HG03521 (cell line): ENCODE measurements around the gene SOX13.

Experiments used
- ATAC-seq: cut with Tn5 transposase; IDR thresholded peaks from one replicate; pipeline ENCODE4 v1.9.1; 2021; ENCODE audit warnings: mild to moderate bottlenecking, moderate library complexity; ENCODE audit not compliant: unreplicated experiment

SOX13 gene

DNA sequence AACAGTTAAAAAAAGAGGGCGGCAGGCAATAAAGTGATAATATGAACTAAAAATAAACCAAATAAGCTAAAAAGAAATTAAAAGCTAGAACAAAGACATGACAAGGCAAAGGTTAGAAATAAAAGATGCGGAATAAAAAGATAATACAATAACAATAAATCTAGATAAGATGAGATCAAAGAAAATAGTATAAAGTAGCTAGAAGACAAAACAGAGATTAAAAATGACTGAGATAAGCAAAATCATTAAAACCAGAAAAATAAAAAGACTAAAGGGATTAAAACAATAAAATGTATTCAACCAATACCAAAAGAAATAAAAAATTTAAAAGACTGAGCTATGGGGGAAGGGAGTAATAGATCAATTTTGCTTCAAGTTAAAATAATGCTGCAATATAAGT lies 10.8 kb upstream of the SOX13 start:
- ATAC-seq: no peak

DNA sequence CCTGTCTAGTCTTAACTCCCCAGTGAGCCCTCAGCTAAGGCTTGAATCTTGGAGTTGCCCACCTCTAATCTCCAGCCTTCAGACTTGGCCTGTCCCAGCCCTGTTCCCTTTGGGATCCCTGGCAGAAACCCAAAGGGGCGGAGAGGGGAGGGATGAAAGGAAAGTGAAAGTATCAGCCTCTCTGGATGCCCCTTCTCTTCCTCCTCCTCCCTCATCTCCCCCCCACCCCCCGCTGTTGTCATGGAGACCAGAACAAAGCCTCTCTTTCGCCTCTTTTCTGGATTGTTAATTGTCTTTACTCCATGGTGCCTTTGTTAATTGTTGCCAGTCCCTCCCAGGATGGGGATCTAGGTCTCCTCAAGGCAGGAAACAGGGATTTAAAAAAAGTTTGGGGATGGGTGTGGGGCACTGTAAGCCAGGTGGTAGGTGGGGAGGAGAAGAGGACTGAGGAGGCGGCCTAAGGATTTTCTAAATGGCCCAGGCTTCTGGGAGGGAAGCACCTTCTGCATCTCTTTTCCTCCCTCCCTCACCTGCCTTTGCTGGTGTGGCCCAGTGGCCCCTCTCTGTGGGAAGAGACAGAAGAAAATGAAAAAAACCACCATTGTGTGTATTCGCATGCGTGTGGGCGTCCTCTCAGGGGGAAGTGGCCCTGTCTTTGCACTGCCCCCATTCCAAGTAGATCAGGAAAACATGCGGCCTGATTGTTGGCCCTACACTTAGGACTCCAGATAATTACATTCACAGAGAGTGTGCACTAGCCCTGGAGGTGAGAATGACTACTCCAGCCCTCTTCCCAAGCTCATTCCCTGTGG lies 7.5 kb upstream of the SOX13 start:
- ATAC-seq: no peak

DNA sequence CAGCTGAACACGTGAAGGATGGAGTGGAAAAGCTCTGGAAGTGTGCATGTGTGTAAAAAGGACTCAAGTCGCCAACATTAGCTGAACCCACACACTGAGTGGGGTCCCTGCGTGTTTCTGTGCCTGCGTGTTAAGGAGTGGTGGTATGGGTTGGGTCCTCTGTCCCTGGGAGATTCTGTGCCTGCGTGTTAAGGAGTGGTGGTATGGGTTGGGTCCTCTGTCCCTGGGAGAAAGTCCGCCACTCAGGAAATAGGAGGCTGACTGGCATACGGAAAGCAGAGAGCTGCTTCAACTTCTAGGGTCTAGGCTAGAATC lies 7.0 kb upstream of the SOX13 start:
- ATAC-seq: no peak

DNA sequence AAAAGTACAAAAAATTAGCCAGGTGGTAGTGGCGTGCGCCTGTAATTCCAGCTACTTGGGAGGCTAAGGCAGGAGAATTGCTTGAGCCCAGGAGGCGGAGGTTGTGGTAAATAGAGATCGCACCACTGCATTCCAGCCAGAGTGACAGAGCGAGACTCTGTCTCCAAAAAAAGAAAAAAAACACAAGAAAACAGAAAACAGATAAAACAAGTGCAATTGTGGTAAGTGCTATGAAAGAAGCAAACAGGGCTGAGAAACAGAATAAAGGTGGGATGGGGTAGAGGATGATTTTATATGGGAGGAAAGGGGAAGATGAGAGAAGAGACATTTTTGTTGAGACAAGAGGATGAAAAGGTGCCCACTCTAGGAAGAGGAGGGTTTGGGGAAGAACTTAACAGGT lies 5.0 kb upstream of the SOX13 start:
- no peak for ATAC-seq

DNA sequence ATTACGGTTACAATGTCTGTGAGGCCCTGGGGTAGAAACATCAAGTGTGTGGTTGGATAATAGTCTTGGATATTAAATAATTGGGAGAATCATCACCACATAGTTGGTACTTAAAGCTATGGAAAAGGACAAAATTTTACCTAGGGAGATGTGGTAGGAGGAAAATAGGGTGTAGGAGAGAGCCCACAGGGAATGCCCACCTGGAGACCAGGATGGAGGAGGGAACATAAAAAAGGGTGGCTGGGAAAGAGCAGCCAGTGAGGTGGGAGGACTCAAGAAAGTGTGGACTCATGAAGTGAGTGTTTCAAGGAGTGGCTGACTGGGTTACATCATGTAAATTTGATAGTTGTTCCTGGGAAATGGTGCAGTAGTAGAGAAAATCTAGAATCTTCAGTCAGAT lies 3.0 kb upstream of the SOX13 start:
- no peak for ATAC-seq

DNA sequence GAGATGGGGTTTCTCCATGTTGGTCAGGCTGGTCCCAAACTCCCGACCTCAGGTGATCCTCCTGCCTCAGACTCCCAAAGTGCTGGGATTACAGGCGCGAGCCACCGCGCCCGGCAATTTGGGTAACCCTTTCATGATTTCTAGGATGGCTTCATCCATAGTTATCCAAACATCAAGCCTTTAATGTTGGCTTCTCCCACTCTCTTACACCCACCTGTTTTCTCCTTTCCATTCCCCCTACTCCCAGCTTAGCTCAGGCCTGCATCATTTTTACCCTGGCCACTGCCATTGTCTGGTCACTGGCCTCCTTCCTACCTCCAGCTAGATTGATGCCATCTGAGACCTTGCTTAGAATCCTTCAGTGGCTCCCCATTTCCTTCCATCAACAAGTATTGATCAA lies 2.0 kb upstream of the SOX13 start:
- ATAC-seq: no peak

DNA sequence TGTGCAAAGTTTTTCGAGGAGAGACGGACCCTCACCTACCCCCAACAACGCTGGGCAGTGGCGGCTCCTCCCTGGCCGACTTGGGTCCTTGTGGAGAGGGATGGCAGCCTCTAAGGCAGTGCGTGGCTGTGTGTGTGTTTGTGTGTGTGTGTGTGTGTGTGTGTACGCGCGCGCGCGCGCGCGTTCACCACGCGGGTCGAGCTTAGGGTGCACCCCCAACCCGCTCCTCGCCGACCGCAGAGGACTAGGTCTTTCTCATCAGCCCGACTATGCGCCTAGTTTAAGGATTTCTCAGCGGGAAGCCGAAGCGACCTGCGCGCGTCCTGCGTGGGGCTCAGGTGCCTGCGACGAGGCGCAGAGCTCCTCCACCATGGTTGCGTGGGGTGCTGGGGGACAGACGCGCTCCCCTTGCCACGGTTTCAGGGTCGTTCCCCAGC lies 940 bp downstream of the SOX13 start:
- ATAC-seq: no peak

DNA sequence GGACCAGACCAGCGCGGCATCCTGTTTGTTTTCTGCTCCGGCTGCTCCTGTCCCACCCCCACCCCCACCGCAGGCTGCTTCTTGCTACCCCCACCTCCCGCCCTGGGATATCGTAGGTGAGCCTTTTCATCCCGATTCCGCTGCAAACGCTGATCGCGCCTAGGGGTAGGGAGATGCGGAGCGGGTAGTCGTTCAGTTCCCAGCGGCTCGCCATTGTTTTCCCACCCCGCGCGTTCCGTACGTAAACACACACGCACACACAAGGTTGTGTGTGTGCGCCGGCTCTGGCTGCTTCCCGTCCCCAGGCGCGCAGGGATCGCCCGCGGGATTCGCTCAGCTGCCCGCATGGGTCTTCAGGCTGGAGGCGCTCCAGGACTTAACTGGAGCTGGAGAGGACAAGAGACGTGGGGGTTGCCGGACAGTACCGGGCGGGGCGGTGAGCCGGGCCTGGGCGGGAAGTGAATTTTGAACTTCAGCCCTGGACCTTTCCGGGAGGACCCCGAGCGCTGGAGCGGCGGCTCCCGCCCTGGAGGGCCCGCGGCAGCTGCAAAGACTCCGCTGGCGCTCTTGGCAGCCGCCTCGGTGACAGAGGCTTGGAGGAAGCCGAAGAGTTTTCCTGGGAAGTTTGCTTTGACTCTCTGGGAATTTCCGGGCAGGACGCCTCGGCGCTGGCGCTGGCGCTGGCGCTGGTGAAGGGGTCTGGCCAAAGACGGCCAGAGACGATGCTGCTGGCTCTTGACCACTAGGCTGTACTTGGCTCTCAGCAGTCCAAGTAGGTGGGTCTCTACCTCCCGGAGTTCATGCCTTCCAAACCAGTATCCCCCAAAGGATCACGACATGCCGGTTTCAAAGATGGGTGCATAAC lies 1.6 kb downstream of the SOX13 start:
- ATAC-seq: no peak

DNA sequence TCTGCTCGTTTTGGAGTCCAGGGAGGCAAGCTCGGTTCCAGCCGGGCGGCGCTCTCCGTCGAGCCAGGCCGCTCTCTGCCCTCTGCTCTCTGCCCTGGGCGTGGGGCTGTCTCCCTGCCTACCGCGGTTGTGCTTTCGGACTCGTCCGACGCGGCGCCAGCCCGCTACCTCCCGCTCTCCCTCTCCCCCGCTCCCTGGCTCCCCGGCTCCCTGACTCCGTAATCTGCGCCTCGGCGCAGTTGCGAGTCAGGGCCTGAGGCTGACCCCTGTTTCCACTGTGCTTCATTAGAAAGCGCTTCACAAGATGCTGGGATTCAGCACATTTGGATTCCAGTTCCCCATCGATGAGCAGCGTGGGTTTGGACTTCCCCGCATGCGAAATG lies 2.2 kb downstream of the SOX13 start:
- ATAC-seq: no peak

DNA sequence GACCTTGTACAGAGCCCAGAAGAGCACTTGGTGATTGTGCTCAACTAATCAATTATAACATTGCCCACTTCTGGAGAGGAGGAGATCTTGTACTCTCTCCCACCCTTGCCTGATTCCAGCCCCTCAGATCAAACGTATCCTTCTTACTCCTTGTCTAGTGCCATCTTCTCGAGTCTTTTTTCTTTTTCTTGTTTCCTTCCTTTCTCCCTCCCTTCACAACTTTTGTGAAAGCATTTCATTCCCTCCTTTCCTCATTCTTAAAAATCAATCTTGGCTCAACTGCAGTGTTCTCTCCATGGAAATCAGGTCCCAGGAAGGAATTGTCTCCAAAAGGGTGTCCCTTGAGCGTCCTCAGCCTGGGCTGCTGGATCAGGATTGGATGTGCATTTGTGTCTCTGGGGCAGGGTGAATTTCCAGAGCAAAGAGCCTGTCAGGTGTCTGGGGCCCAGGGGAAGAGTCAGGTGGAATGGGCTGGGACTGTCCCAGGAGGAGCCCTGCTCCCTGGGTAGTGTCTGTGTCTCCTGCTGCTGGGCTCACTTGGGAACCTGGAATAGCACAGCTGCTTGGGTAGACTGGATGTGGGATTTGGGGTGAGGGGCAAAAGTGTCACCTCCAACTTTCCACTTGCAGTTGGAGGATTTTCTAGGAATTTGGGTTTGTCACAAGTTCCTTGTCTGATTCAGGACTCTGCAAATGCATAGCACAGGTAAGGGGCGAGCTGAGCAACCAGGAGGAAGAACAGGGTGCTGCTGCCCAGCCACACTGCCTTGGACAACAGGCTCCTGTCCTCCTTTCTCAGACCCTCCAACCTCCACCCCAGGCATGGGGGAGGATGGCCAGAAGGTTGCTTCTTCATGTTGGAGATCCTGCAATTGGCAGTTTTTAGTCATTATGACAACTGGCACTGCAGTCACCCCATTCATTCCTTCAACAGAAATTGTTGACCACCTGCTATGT lies 3.3 kb downstream of the SOX13 start:
- no peak for ATAC-seq

DNA sequence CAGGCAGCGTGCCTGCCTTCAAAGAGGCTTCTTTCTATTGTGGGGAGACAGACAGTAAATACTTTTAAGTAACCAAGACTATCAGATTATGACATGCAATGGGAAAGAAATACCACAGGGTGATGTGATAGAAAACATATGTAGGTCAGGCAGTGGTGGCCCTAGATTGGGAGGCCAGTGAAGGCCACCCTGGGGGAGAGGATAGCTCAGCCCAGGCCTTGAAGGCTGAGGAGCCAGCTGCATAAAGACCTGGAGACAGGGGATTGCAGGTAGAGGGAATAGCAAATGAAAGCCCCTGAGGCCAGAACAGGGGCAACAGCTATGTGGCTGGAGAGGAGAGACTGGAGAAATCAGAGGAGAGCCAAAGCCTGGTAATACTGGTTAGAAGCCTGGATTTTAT lies 4.0 kb downstream of the SOX13 start:
- ATAC-seq: no peak

DNA sequence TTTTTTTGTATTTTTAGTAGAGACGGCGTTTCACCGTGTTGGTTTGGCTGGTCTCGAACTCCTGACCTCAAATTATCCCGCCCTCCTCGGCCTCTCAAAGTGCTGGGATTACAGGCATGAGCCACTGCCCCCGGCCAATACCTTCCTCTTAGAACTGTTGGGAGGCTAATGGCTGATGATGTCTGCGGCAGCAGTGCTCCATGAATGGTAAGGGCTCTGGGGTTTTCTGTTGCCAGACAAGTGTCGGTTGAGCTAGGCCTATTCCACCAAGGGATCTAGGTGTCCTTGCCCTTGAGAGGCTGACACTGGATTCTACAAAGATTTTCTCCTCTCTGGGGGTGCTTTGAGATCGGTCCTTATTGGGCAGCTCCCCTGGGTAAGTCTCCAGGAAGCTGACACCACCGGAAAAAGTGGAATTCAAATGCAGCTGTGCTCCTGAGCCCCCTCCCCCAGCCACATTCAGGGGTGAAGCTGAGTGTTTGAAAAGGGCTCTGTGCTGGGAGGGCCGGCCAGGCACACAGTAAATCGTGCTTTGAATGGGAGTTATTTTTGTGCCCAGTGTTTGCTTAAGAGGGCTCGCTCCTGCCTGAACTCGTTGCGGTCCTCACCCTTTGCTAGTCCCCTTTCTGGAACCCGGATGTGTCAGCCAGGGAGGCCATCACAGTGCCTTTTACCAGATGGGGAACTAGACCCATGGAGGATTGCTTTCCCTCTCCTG lies 5.2 kb downstream of the SOX13 start:
- no peak for ATAC-seq

DNA sequence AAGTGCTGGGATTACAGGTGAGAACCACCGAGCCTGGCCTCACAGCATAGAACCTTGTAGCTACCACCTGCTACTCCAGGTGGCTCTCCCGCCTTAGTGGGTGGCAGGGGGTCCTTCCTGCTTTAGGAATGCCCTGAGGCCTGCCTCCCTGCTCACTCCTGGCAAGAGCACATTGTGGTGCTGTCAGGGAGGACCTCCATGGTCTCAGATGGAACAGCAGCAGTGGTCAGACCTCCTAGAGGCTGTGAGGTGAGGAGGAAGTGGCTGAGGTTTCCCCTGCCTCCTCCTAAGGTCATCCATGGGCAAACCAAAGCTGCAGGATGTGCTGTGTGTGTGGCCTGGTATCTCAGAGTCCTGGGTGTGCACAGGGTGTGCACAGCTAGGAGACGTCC lies 6.7 kb downstream of the SOX13 start:
- no peak for ATAC-seq

DNA sequence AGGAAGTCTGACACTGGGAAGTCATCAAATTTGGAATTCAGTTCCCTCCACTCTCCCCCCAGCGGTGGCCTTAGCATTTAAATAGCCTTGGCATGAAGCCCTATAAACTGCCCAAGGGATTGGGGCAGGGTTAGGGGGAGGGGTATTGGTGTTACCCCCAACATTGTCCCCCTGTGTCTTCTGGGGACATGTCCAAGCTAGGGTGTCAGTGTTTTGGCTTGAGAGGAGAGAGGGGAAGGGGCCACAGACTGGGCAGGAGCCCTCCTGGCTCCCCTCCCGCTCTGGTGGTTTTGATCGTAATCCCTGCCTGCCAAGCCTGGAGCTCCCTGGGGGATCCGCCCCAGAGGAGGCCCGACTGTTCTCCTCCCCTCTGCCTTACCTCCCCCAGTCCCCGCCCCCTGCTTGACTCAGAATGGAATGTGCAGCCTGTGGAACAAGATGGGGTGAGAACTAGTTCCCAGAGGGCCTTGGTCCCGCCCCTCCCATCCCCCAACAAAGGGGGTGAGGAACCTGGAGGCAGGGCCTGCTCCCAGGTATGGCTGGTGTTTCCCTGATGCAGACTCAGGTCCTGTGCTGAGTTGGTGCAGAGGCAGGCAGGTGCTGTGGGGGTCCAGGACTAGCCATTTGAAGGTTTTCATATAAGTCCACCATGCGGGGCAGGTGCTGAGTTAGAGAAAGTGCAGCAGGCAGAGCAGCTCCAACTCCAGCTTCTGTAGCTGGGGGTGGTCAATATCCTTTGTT lies 7.4 kb downstream of the SOX13 start:
- no peak for ATAC-seq

DNA sequence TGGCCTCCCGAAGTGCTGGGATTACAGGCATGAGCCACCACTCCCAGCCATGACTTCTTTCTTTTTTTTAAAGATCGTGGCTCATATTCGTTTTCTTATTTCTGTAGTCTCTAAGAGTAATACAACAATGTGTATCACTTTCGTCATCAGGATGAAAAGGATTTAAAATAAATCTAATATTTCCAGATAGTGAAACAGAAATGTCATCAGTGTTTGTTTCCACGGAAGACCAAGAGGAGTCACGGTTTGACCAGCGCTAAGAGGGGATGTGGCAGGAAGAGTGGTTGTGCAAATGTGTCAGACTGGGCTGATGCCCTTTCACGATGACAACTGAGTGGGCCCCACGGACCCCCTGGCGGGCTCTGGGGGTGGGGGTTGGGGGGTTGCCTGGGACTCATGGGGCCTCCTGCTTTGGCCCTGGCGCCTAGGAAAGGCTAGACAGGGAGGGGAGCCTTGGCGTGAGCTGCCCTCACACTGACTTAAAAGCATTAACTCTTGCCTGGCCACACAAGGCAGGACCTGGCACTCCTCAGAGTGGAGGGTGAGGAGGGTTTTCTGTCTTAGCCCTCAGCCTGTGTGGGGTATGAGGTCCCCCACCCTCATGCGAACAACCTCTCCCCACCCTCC lies 8.4 kb downstream of the SOX13 start:
- no peak for ATAC-seq

DNA sequence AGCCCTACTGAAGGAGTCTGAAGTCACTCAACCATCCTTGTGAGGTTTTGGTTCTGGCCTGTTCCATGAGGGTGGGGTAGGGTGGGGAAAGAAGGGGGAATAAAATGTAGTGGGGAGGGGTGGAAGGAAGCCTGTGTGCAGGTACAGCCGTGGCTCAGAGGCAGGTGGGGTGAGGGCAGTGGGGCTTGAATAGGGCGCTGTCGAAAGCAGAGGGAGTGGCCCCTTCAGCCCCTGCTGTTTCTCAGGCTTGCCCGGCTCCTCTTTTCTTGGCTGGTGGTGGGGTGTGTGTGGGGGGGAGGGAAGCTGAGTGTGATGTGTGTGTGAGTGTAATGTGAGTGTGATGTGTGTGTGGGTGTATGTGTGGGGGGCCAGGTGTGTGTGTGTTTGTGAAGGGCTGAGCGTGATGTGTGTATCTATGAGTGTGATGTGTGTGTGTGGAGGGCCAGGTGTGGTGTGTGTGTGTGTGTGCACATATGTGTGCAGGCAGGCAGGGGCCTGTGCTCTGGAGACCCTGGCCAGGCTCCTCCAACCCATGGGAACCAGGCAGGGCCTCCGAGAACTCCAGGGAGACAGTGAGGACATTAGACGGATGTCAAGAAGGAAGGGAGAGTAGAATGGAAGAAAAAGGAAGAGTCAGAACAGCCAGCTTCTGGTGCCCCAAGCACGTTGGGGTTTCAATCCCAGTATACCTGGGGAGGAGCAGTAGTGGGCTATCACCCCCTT lies 9.0 kb downstream of the SOX13 start:
- ATAC-seq: no peak

DNA sequence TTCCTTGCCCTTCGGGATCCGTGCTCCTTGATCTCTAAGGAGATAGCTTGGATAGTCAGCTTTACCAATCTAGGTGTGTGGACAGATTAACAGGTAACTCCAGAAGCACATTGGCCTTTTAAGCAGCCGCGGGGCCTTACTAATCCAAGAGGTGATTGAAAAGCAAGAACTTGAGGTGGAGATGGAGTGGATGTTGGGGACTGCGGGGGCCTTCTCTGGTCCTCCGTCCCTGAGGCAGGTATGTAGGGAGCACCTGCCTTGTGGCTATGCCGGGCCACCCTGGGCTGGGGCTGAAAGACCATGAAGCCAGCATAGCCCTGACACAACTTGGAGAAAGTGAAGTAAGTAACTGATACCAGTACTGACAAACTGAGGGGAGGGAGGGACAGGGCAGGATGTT lies 10.6 kb downstream of the SOX13 start:
- no peak for ATAC-seq

DNA sequence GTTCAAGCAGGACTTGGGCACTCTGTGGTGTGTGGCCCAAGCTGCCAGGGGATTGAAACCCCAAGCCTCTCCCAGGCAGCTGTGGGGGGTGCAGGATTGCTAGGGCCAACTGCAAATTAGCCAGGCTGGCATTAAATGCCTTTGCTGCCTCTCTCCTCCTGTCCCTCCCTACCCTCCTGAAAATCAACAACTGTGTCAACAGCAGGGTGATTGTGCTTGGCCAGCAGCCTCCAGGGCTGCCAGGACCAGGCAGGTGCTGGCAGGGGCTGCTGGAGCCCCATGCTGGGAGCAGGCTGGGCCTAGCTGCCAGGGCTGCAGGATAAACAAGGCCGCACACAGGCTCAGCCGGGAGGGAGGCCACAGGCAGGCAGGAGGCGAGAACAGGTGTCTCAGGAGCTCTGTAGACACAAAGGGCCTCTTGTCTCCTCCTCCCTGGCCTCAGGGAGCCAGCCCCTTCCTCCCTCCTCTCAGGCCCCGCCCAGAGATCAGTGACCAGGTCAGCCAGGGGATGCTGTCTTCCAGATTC lies 11.4 kb downstream of the SOX13 start:
- no peak for ATAC-seq

DNA sequence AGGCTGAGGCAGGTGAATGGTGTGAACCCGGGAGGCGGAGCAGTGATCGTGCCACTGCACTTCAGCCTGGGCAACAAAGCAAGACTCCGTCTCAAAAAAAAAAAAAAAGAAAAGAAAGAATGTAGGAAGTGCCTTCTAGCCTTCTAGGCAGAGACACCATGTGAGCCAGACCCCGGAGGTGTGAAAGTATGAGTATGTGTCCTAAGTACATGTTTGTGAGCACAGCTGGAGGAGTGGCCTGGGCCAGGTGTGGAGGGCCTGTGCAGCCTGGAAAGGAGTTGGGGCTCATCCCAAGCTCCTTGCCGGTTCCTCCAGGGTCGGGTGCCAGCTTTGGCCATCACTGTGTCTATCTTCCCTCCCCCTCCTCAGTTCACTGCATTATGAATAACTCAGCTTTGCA lies 13.0 kb downstream of the SOX13 start:
- ATAC-seq: no peak
